Common myeloid progenitor, CD34-positive (primary cell): ENCODE measurements around the gene GYPC.
A peak's percentile ranks its signal among the peaks of the same experiment; 100 is the strongest.

Experiments
- CTCF ChIA-PET: fragments of 350-600 bp; sonication (Branson Sonifier 250); formaldehyde crosslinking; loops from one replicate; lab custom pipeline; 2021; ENCODE audit warnings: antibody characterized with exemption; lab: Charles Lee
- POLR2A ChIA-PET: fragments of 350-600 bp; sonication (Branson Sonifier 250); formaldehyde crosslinking; loops from one replicate; lab custom pipeline; 2021; ENCODE audit warnings: antibody characterized with exemption; lab: Charles Lee
- DNase-seq, 3 donors: peaks; one replicate each; pipeline versions ENCODE4 v3.0.0 to v3.0.0-alpha.2; 2013
- H3K27ac ChIP-seq, 2 experiments: 1 replicate in 1 of 2; 2 replicates in 1 of 2; pipeline ENCODE4 v1.7.0; 2013; ENCODE audit warnings: inconsistent platforms in 2 of 2, low read length in 2 of 2, mild to moderate bottlenecking in 2 of 2, low read depth in 1 of 2, moderate library complexity in 1 of 2; ENCODE audit not compliant: severe bottlenecking in 2 of 2, insufficient read depth in 1 of 2, poor library complexity in 1 of 2
- H3K27me3 ChIP-seq, 5 experiments: replicated peaks in 2 of 5; 1 replicate in 3 of 5; 2 replicates in 2 of 5; pipeline versions ENCODE4 v1.6.1 to v1.7.0; 2013; ENCODE audit warnings: low read length in 4 of 5, mild to moderate bottlenecking in 2 of 5, moderate library complexity in 2 of 5, inconsistent platforms in 1 of 5; ENCODE audit not compliant: insufficient read depth in 5 of 5, control insufficient read depth in 4 of 5
- H3K36me3 ChIP-seq, 4 experiments: 1 replicate in 2 of 4; 2 replicates in 2 of 4; pipeline versions ENCODE4 v1.6.1 to v1.7.0; 2013; ENCODE audit warnings: low read length in 3 of 4, control low read depth in 1 of 4, mild to moderate bottlenecking in 1 of 4; ENCODE audit not compliant: control insufficient read depth in 4 of 4, insufficient read depth in 4 of 4
- H3K4me1 ChIP-seq, 4 experiments: 1 replicate in 3 of 4; 2 replicates in 1 of 4; pipeline versions ENCODE4 v1.6.1 to v1.7.1; 2013; ENCODE audit warnings: low read length in 3 of 4, mild to moderate bottlenecking in 3 of 4, control low read depth in 1 of 4, inconsistent platforms in 1 of 4, moderate library complexity in 1 of 4; ENCODE audit not compliant: control insufficient read depth in 4 of 4, insufficient read depth in 4 of 4; ENCODE audit errors: control extremely low read depth in 1 of 4
- H3K4me3 ChIP-seq, 7 experiments: 1 replicate in 4 of 7; 2 replicates in 3 of 7; pipeline versions ENCODE4 v1.5.1 to v1.7.0; 2013; ENCODE audit warnings: mild to moderate bottlenecking in 7 of 7, low read length in 6 of 7, moderate library complexity in 6 of 7, inconsistent platforms in 2 of 7, low read depth in 2 of 7, control low read depth in 1 of 7; ENCODE audit not compliant: insufficient read depth in 4 of 7, control insufficient read depth in 1 of 7; ENCODE audit errors: extremely low read depth in 1 of 7
- H3K9me3 ChIP-seq, 5 experiments: 1 replicate in 4 of 5; 2 replicates in 1 of 5; pipeline versions ENCODE4 v1.6.1 to v1.7.1; 2013; ENCODE audit warnings: low read length in 4 of 5, mild to moderate bottlenecking in 2 of 5, inconsistent platforms in 1 of 5, low read depth in 1 of 5, moderate library complexity in 1 of 5; ENCODE audit not compliant: control insufficient read depth in 4 of 5, insufficient read depth in 2 of 5; ENCODE audit errors: control extremely low read depth in 1 of 5
- WGBS: methylation state at CpG from one replicate; pipeline ENCODE4 v1.1.5; 2013; ENCODE audit not compliant: insufficient coverage; 5-methylcytosine and 5-hydroxymethylcytosine counted together

The GYPC gene

DNA sequence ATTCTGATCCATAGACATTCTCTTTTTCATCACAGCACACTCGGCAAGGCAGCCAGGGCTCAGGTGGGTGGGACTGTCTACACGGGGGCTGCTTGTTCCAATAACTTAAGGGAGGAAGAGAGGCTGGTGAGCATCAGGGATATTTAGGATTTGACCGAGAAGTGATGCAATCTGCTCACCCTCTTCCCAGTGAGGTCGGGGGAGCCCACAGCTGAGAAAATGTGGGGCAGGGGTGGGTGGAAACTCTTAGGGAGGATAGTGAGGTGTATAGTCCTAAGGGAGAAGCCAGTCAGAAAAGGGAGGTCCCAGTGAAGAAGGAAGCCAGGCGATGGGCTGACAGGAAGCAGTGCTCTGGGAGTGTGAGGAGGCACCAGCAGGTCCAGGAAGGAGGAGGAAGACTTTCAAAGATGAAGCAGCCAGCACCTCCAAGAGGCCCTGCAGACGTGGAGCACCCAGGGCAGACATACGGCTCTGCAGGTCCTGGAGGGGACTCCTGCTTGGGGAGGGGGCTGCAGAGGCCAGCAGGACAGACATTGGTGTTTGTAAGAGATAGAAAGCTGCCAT, 76.8 kb downstream of the GYPC start:
- Histone ChIP-seq H3K27me3 (no peaks in the 10 kb centered on the region), H3K36me3 (no peaks in the 10 kb centered on the region), H3K4me1 (peaks cover 0 to 14% (median 4%) of the 10 kb centered on the region in 4 experiments), H3K4me3 (no peak overlapping the region), H3K27ac (no peak overlapping the region), H3K9me3 (peaks cover 0 to 4% (median 0%) of the 10 kb centered on the region in 5 experiments)
- no peak for DNase-seq
- POLR2A ChIA-PET = no interaction called here
- CTCF ChIA-PET = interaction anchor here (1.1 kb wide), 1 partner anchor 12 kb away, joined by 3 read pairs; no protein-coding TSS in a partner anchor
- 76% methylated on average over 5 of the region's 7 CpGs for WGBS

DNA sequence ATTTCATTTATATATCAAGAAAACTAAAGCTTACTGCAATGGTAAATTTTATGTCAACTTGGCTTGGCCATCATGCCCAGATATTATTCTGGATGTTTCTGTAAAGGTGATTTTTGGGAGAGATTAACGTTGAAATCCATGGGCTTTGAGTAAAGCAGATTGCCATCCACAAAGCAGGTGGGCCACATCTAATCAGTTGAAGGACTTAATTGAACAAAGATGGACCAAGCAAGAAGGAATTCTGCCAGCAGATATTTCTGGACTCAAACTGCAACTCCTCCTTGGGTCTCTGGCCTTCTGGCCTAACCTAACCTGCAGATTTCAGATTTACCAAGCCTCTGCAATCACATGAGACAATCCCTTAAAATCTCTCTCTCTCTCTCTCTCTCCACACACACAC, 77.8 kb downstream of the GYPC start:
- CTCF ChIA-PET = interaction anchor here (1.1 kb wide), 1 partner anchor 13 kb away, joined by 3 read pairs; no protein-coding TSS in a partner anchor
- H3K27ac ChIP-seq = no peak overlapping the region
- H3K27me3 ChIP-seq = no peaks in the 10 kb centered on the region
- H3K4me3 ChIP-seq = no peak overlapping the region
- peaks cover 0 to 14% (median 4%) of the 10 kb centered on the region in 4 experiments for H3K4me1 ChIP-seq
- H3K36me3 ChIP-seq = no peaks in the 10 kb centered on the region
- peaks cover 0 to 2% (median 0%) of the 10 kb centered on the region in 5 experiments for H3K9me3 ChIP-seq
- 100% methylated on average over 1 of the region's 1 CpG for WGBS
- POLR2A ChIA-PET = no interaction called here
- DNase-seq = no peak

DNA sequence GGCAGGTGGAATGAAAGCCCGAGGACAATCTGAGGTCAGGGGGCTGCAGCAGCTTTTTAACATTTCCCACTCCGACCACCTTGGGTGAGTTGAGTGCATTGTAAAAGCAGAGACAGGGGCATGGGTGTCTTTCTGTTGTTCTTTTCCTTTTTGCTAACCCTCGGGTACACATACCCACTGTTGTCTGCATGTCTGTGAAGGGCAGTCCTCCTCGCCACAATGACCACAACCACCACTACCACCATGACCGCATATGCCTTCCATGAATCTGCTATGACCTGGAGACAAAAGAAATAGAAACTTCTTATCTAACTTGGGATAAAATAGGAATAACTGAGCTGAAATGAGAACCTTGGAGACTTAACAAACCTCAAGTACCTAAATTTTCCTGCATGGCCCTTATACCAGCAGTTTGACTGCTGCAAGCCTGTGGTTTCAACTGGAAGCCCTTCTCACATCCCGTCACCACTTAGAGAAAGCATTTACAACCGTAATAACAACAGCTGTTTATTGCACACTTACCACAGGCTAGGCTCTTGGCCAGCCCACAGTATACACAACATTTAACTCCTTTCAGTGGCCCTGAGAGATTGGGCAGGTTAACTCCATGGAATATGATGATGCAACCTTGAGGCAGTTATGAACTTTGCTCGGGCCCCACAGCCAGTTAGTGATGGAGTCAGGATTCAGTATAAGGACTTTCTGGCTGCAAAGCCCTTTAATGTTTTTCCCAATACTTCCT, 80.3 kb downstream of the GYPC start:
- ChIA-PET POLR2A (no interaction called here), CTCF (no interaction called here)
- DNase-seq = peak; percentile 14 to 79 (median 69)
- H3K9me3 ChIP-seq = peaks cover 0 to 3% (median 0%) of the 10 kb centered on the region in 5 experiments
- H3K27ac ChIP-seq = no peak overlapping the region
- H3K4me1 ChIP-seq = peaks cover 0 to 14% (median 4%) of the 10 kb centered on the region in 4 experiments
- H3K36me3 ChIP-seq = no peaks in the 10 kb centered on the region
- H3K27me3 ChIP-seq = no peaks in the 10 kb centered on the region
- 63% methylated on average over 3 of the region's 8 CpGs for WGBS
- H3K4me3 ChIP-seq = no peak overlapping the region

DNA sequence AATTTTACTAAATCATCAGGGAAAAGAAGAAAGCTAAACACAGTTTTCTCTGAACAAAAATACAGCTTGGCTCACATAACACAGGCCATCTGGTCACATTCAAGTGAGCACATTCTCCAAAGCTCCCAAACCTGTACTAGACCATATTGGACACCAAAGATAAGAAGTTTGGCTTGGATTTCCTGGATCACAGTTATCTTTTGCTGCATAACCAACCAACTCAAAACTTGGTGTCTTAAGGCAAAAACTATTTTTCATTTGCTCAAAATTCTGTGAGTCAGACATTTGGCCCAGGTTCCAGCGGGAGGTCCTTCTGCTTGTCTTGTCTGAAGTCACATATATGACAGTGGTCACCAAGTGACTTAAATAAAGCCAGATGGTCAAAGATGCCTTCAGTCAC, 83.2 kb downstream of the GYPC start:
- 100% methylated on average over 1 of the region's 1 CpG for WGBS
- H3K4me3 ChIP-seq = no peak overlapping the region
- H3K4me1 ChIP-seq = peaks cover 0 to 12% (median 4%) of the 10 kb centered on the region in 4 experiments
- DNase-seq = no peak
- H3K27me3 ChIP-seq = no peaks in the 10 kb centered on the region
- no peaks in the 10 kb centered on the region for H3K36me3 ChIP-seq
- no peak overlapping the region for H3K27ac ChIP-seq
- peaks cover 0 to 8% (median 1%) of the 10 kb centered on the region in 5 experiments for H3K9me3 ChIP-seq
- ChIA-PET CTCF (interaction anchor here (0.7 to 1.4 kb wide), 3 partner anchors 10 to 290 kb away, joined by 3 read pairs; no protein-coding TSS in a partner anchor), POLR2A (no interaction called here)

DNA sequence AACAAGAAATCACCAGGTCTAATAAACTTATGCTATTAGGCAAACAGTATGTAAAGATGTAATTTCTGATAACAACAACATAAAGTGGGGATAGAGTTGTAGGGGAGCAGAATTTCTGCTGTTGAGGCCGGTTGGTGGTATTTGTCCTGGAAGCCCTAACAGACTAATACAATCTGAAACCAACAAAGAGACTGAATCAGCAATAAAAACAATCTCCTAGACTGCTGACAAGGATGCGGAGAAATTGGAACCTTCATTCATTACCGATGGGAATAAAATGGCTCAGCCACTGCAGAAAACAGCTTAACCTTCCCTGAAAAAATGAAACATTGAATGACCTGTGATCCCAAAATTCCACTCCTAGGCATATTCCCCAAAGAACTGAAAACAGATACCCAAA, 88.7 kb downstream of the GYPC start:
- Histone ChIP-seq H3K27me3 (peaks cover 0 to 1% (median 0%) of the 10 kb centered on the region in 5 experiments), H3K36me3 (no peaks in the 10 kb centered on the region), H3K9me3 (peaks cover 0 to 8% (median 1%) of the 10 kb centered on the region in 5 experiments), H3K27ac (no peak overlapping the region), H3K4me3 (no peak overlapping the region), H3K4me1 (no peaks in the 10 kb centered on the region)
- DNase-seq = no peak
- CTCF ChIA-PET = no interaction called here
- WGBS = 100% methylated on average over 2 of the region's 3 CpGs
- POLR2A ChIA-PET = no interaction called here
